ENCODE data around the gene ADAMTS8. TPM values are rescaled to one million over a fixed set of nuclear protein-coding genes. Genes with fewer than 3 reads are reported as not detected.
A peak's percentile ranks its signal among the peaks of the same experiment; 100 is the strongest.

Gene ADAMTS8
- polyA plus RNA-seq = not detected

GRCh38 chr11:130428316-130429119, at the start of gene ADAMTS8:
Gene ADAMTS8 (minus strand): TSS chr11:130428609. CDS start chr11:130428286, 323 bp downstream.
- H3K27me3 Mint-ChIP-seq = peaks cover 49% of the 10 kb centered on the region
- H3K4me3 Mint-ChIP-seq = peak within 1 kb of the TSS; percentile 32 to 89 (median 77)
- H3K36me3 Mint-ChIP-seq = no peaks in the 10 kb centered on the region
- H3K4me1 Mint-ChIP-seq = peaks cover 0 to 9% (median 8%) of the 10 kb centered on the region in 3 donors
- no peak within 1 kb of the TSS for H3K27ac Mint-ChIP-seq
- no peaks in the 10 kb centered on the region for H3K9me3 Mint-ChIP-seq

DNA sequence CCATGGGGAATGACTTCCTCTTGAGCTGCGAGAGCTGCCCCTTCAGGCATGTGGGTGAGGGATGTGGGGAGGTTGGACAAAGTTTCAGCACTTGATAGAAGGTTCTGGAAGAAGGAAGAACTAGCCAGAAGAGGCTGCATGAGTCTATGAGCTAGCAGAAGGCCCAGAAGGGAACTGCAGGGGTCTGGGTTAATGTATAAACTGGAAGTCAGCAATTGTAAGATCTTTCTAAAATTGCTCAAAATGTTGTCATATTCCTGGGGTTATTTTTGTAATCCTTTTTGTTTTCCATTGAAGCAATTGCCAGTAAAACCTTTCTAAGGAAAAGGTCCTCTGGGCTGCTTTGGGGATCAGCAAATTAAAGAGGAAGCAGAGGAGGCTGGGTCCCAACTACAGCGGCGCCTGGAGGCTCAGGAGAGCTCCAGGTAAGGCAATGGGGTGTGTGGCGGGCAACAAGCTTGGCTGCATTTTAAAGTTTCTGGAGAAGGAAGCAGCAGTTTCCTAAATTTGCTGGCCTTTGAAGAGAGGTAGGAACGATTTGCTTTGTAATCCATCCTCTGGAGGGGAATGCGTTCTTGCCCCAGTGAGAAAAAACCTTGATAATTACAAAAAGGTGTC, 49.3 kb upstream of the ADAMTS8 start:
- Mint-ChIP-seq H3K9me3 (no peaks in the 10 kb centered on the region), H3K36me3 (no peaks in the 10 kb centered on the region)

DNA sequence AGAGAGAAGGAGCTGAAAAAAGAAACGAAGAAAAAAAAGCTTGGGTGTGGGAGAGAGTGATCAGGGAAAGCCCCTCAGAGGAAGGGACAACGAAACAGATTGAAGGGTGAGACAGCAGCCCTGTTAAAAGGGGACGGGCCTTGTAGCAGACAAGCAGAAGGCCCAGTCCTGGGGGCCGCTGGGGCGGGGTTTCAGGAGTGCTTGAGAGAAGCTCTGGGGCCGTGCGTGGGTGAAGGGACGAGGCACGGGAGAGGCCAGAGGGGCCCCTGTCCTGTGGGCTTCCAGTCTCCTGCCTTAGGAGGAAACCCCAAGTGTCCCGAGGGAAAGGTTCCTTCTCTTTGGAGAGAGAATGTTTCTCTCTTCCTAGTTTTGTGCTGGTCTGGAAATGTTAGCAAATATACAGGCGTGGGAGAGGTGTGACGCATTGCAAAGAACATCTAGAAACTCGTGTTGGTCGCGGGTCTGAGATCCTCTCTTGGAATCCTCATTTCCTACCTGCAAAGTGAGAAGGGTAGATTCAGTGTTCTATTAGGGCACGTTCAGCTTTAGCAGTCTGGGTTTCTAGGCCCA, 48.6 kb upstream of the ADAMTS8 start:
- Mint-ChIP-seq H3K27ac (no peak overlapping the region), H3K4me3 (no peak overlapping the region), H3K9me3 (no peaks in the 10 kb centered on the region), H3K4me1 (peaks cover 0 to under 1% (median 0%) of the 10 kb centered on the region in 3 donors), H3K27me3 (no peaks in the 10 kb centered on the region), H3K36me3 (no peaks in the 10 kb centered on the region)

More for the DNA sequence above, 49.3 kb upstream of the ADAMTS8 start:
- Mint-ChIP-seq H3K27me3 (no peaks in the 10 kb centered on the region), H3K4me3 (no peak overlapping the region), H3K4me1 (peaks cover 0 to 1% (median 0%) of the 10 kb centered on the region in 3 donors), H3K27ac (no peak overlapping the region)

DNA sequence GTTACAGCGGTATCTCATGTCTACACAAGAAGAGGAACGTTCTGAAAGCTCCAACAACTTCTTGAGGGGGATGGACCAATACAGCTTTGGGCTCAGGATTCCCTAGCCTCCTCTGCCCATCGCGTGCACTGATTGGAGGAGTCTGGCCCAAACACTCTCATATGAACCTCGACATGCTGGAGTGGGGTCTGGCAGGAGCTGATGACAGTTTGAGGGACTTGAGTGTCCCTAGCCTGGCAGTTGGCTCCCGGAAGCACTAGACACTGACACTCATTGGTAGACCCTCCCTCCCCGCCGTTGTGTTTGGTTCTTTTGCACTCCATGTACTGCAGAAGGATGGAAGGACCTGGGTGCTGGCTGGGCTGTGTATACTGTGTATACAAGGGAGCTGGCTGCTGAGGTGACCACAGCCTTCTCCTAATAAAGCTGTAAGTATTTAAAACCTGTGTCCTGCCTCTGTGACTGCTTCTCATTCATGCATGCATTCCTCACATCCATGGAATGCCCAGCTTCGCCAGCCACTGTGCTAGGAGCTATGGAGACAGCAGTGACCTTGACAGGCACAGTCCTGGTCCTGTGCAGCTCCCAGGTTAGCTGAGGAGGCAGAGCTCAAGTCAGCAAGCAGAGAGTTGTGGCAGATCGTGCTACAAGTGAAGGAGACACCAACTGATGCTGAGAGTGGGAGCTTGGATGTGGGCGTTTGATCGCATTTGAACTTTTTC, 48.0 kb upstream of the ADAMTS8 start:
- Mint-ChIP-seq H3K9me3 (no peaks in the 10 kb centered on the region), H3K27me3 (no peaks in the 10 kb centered on the region), H3K4me1 (no peaks in the 10 kb centered on the region), H3K36me3 (no peaks in the 10 kb centered on the region), H3K4me3 (no peak overlapping the region), H3K27ac (no peak overlapping the region)

DNA sequence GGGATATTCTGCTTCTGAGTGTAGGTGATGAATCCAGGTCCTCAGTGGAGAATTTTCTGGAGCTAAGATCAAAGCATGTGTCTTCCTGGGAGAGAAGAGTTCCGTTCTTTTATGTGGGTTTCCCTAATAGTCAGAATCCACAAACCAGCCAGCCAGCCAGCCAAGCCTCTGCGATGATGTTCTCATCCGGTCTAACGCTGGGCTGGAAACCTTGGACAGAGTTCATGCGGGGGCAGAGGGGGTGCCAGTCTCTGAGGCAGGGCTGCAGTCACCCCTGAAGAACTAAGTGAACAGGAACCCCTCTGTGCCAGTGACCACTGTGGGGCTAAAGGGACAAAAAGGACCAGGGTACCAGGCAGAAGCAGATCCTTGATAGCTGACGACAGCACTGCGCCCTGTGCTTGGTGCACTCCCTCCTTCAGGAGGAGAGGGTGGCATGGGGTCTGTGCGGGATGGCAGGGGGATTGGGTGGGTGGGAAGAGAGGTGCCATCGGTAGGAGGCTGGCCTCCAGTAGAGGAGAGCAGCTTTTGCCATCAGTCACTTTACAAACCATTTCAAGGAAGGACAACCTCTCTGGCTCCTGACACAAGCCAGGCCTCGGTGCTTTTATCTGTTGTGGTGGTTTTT, 47.1 kb upstream of the ADAMTS8 start:
- no peaks in the 10 kb centered on the region for H3K9me3 Mint-ChIP-seq
- H3K36me3 Mint-ChIP-seq = no peaks in the 10 kb centered on the region
- H3K4me1 Mint-ChIP-seq = no peaks in the 10 kb centered on the region
- H3K27ac Mint-ChIP-seq = no peak overlapping the region
- H3K4me3 Mint-ChIP-seq = no peak overlapping the region
- no peaks in the 10 kb centered on the region for H3K27me3 Mint-ChIP-seq

- H3K9me3 Mint-ChIP-seq = no peaks in the 10 kb centered on the region
- H3K4me3 Mint-ChIP-seq = no peak overlapping the region
- peak overlapping the region in 1 of 3 donors; percentile 83 for H3K27ac Mint-ChIP-seq
- no peaks in the 10 kb centered on the region for H3K4me1 Mint-ChIP-seq
- H3K36me3 Mint-ChIP-seq = no peaks in the 10 kb centered on the region
- H3K27me3 Mint-ChIP-seq = no peaks in the 10 kb centered on the region
Observed at GRCh38 chr11:130474637-130475400, 46.4 kb upstream of the ADAMTS8 start.

- Mint-ChIP-seq H3K27ac (peak overlapping the region in 1 of 3 donors; percentile 83), H3K27me3 (no peaks in the 10 kb centered on the region), H3K4me3 (no peak overlapping the region)
Observed at GRCh38 chr11:130473795-130474377, 45.5 kb upstream of the ADAMTS8 start.

GRCh38 chr11:130473056-130473794, 44.8 kb upstream of the ADAMTS8 start:
- Mint-ChIP-seq H3K4me1 (no peaks in the 10 kb centered on the region), H3K27me3 (no peaks in the 10 kb centered on the region), H3K4me3 (no peak overlapping the region), H3K36me3 (no peaks in the 10 kb centered on the region), H3K9me3 (no peaks in the 10 kb centered on the region), H3K27ac (no peak overlapping the region)

More at GRCh38 chr11:130473795-130474377, 45.5 kb upstream of the ADAMTS8 start:
- no peaks in the 10 kb centered on the region for H3K9me3 Mint-ChIP-seq
- H3K36me3 Mint-ChIP-seq = no peaks in the 10 kb centered on the region
- H3K4me1 Mint-ChIP-seq = no peaks in the 10 kb centered on the region

- Mint-ChIP-seq H3K4me3 (no peak overlapping the region), H3K27me3 (peaks cover 3% of the 10 kb centered on the region), H3K4me1 (no peaks in the 10 kb centered on the region), H3K9me3 (no peaks in the 10 kb centered on the region), H3K27ac (no peak overlapping the region), H3K36me3 (no peaks in the 10 kb centered on the region)
Observed at GRCh38 chr11:130472434-130472961, 44.1 kb upstream of the ADAMTS8 start.

GRCh38 chr11:130471731-130472433, 43.5 kb upstream of the ADAMTS8 start:
- no peaks in the 10 kb centered on the region for H3K9me3 Mint-ChIP-seq
- no peaks in the 10 kb centered on the region for H3K36me3 Mint-ChIP-seq
- no peak overlapping the region for H3K27ac Mint-ChIP-seq
- H3K4me3 Mint-ChIP-seq = no peak overlapping the region
- peaks cover 3% of the 10 kb centered on the region for H3K27me3 Mint-ChIP-seq
- no peaks in the 10 kb centered on the region for H3K4me1 Mint-ChIP-seq

- H3K9me3 Mint-ChIP-seq = no peaks in the 10 kb centered on the region
- no peak overlapping the region for H3K27ac Mint-ChIP-seq
- no peaks in the 10 kb centered on the region for H3K4me1 Mint-ChIP-seq
- H3K36me3 Mint-ChIP-seq = no peaks in the 10 kb centered on the region
- H3K27me3 Mint-ChIP-seq = peaks cover 3% of the 10 kb centered on the region
- no peak overlapping the region for H3K4me3 Mint-ChIP-seq
Observed at GRCh38 chr11:130470832-130471706, 42.7 kb upstream of the ADAMTS8 start.

GRCh38 chr11:130469181-130469580, 40.8 kb upstream of the ADAMTS8 start:
- no peaks in the 10 kb centered on the region for H3K9me3 Mint-ChIP-seq
- H3K27ac Mint-ChIP-seq = no peak overlapping the region
- no peak overlapping the region for H3K4me3 Mint-ChIP-seq
- no peaks in the 10 kb centered on the region for H3K4me1 Mint-ChIP-seq
- peaks cover 3% of the 10 kb centered on the region for H3K27me3 Mint-ChIP-seq
- no peaks in the 10 kb centered on the region for H3K36me3 Mint-ChIP-seq
